Retinal pigment epithelial cell (primary cell): ENCODE results near the gene CBR3.
A peak's percentile ranks its signal among the peaks of the same experiment; 100 is the strongest.

ENCODE experiments used
- DNase-seq: peaks from one replicate; pipeline ENCODE4 v3.0.0-alpha.2; 2010; ENCODE audit warnings: low read depth
- H3K4me3 ChIP-seq: 2 replicates; pipeline ENCODE4 v1.5.1; 2011; ENCODE audit warnings: mild to moderate bottlenecking, low read length, control low read depth, moderate library complexity
- CTCF ChIP-seq: conservative IDR thresholded peaks from 2 replicates; pipeline ENCODE4 v1.5.1; 2011; ENCODE audit warnings: low read depth, low read length, control low read depth, inconsistent platforms

Gene CBR3

GRCh38 chr21:36105327-36105842, 29.5 kb upstream of the CBR3 start:
- H3K4me3 ChIP-seq = no peak overlapping the region
- TF ChIP-seq CTCF = no peak
- DNase-seq = no peak

DNA sequence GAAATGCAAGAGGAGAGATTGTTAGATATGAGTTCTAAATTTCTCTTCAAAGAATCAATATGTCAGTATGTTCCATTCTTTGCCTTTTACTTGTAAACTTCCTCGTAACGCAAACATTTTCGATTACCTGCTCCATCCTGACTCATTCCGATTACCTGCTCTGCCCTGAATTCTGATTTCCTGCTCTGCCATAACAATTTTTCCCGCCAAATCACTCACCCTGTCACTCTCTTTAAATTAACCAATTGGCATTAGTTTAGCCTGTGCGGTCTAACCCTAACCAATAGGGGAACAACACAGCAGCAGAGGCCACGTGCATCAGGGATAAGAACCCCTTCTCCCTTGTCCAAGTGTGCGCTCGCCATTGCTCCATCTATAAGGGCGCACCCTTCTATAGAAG, 25.0 kb upstream of the CBR3 start:
- DNase-seq = no peak
- TF ChIP-seq CTCF = no peak
- H3K4me3 ChIP-seq = no peak overlapping the region

GRCh38 chr21:36111238-36111637, 23.6 kb upstream of the CBR3 start:
- H3K4me3 ChIP-seq = no peak overlapping the region
- DNase-seq = no peak
- TF ChIP-seq CTCF = no peak

GRCh38 chr21:36113647-36114428, 21.0 kb upstream of the CBR3 start:
- no peak for TF ChIP-seq CTCF
- H3K4me3 ChIP-seq = peak overlapping the region; percentile 23
- no peak for DNase-seq

DNA sequence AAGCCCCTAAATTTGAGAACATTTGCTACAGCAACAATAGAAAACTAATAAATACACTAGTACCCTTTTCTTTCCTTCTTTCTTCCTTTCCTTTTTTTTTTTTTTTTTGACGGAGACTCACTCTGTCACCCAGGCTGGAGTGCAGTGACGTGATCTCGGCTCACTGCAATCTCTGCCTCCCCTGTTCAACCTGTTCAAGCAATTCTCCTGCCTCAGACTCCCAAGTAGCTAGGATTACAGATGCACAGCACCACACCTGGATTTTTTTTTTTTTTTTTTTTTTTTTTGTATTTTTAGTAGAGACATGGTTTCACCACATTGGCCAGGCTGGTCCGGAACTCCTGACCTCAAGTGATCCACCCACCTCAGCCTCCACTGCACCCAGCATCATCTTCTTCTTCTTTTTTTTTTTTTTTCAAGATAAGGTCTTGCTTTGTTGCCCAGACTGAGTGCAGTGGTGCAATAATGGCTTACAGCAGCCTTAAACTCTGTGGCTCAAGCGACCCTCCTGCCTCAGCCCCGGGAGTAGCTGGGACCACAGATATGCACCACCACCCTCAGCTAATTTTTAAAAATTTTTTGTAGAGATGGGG, 19.6 kb upstream of the CBR3 start:
- TF ChIP-seq CTCF = no peak
- no peak overlapping the region for H3K4me3 ChIP-seq
- no peak for DNase-seq

DNA sequence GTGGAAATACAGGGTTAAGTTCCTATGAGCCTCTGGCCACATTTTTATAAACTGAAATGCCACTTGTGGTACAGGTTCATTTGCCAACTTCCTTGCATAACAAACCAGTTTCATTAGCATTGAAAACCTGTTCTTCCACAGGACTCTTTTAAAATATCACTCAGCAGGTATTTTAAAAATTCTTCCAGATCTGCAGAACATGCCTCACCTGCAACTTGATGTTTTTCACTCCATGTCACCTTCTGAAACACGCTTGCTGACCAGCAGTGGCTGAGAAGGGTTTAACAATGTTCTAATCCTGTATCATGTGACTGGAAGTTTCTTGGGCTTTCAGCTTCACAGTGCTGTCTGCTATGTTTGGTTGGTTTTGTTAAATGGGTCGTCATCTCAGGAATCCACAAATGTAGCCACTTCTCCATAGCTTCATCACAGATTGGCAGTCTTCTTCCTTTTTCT, 17.6 kb upstream of the CBR3 start:
- TF ChIP-seq CTCF = no peak
- DNase-seq = no peak
- no peak overlapping the region for H3K4me3 ChIP-seq
